Neural cell (in vitro differentiated cells): Measurements from ENCODE around the gene IGSF21. TPM values are rescaled to one million over a fixed set of nuclear protein-coding genes. Genes with fewer than 3 reads are reported as not detected.

Source experiments
- H2AFZ ChIP-seq: fragments of 200-600, 300-800 bp; sonication (generic), shearing (Covaris generic); 2 replicates; pipeline ENCODE4 v1.6.0; 2014; ENCODE audit warnings: low read depth, mild to moderate bottlenecking, antibody characterized with exemption, low read length, moderate library complexity
- H3F3A ChIP-seq: fragments of 200-600 bp; shearing (Covaris generic); 2 replicates; pipeline ENCODE4 v1.6.1; 2016; ENCODE audit warnings: mild to moderate bottlenecking, moderate library complexity, mixed read lengths, antibody characterized with exemption, low read length; ENCODE audit not compliant: insufficient read depth, poor library complexity, severe bottlenecking
- H3K27ac ChIP-seq: fragments of 200-600, 300-800 bp; sonication (generic), shearing (Covaris generic); 2 replicates; pipeline ENCODE4 v1.5.1; 2014; ENCODE audit warnings: mild to moderate bottlenecking, low read length, moderate library complexity
- H3K27me3 ChIP-seq: fragments of 300-800, 200-600 bp; sonication (generic), shearing (Covaris generic); 2 replicates; pipeline ENCODE4 v1.6.0; 2014; ENCODE audit warnings: mild to moderate bottlenecking, low read depth, low read length, moderate library complexity; ENCODE audit not compliant: insufficient read depth
- H3K36me3 ChIP-seq: fragments of 300-800, 200-600 bp; sonication (generic), shearing (Covaris generic); 2 replicates; pipeline ENCODE4 v1.5.1; 2014; ENCODE audit warnings: mild to moderate bottlenecking, antibody characterized with exemption, low read length, moderate library complexity; ENCODE audit not compliant: insufficient read depth
- H3K4me2 ChIP-seq: fragments of 300-800, 200-600 bp; sonication (generic), shearing (Covaris generic); 2 replicates; pipeline ENCODE4 v1.6.0; 2014; ENCODE audit warnings: mild to moderate bottlenecking, low read length
- H3K4me3 ChIP-seq: fragments of 300-800, 200-600 bp; sonication (generic), shearing (Covaris generic); 2 replicates; pipeline ENCODE4 v1.5.1; 2014; ENCODE audit warnings: mild to moderate bottlenecking, low read length, moderate library complexity
- H3K79me2 ChIP-seq: fragments of 200-600 bp; shearing (Covaris generic); replicated peaks from 2 replicates; pipeline ENCODE4 v1.6.0; 2014; ENCODE audit warnings: mild to moderate bottlenecking, low read length, moderate library complexity; ENCODE audit not compliant: insufficient read depth
- H3K9ac ChIP-seq: fragments of 300-800, 200-600 bp; sonication (generic), shearing (Covaris generic); 2 replicates; pipeline ENCODE4 v1.6.1; 2016; ENCODE audit warnings: mild to moderate bottlenecking, low read length, mixed read lengths
- H3K9me2 ChIP-seq: fragments of 200-600 bp; shearing (Covaris generic); 2 replicates; pipeline ENCODE4 v1.6.1; 2016; ENCODE audit warnings: mild to moderate bottlenecking, low read length, mixed read lengths; ENCODE audit not compliant: insufficient read depth
- H3K9me3 ChIP-seq: fragments of 200-600, 300-800 bp; sonication (generic), shearing (Covaris generic); 2 replicates; pipeline ENCODE4 v1.6.1; 2016; ENCODE audit warnings: mild to moderate bottlenecking, mixed run types, low read length, moderate library complexity, mixed read lengths
- H4K20me1 ChIP-seq: fragments of 200-600 bp; shearing (Covaris generic); 2 replicates; pipeline ENCODE4 v1.6.1; 2016; ENCODE audit warnings: mild to moderate bottlenecking, mixed run types; ENCODE audit not compliant: insufficient read depth
- EP300 ChIP-seq: fragments of 450-650 bp; conservative IDR thresholded peaks from 2 replicates; pipeline ENCODE4 v1.6.1; 2014; ENCODE audit warnings: antibody characterized with exemption, mild to moderate bottlenecking, moderate library complexity; ENCODE audit not compliant: poor library complexity, severe bottlenecking
- EZH2 ChIP-seq: fragments of 200-600, 300-800 bp; shearing (Covaris generic), sonication (generic); IDR thresholded peaks from 2 replicates; pipeline ENCODE4 v1.6.1; 2014; ENCODE audit warnings: antibody characterized with exemption, low read length, borderline replicate concordance, mild to moderate bottlenecking; ENCODE audit not compliant: insufficient read depth, poor library complexity, severe bottlenecking
- MXI1 ChIP-seq: fragments of 450-650 bp; conservative IDR thresholded peaks from 2 replicates; pipeline ENCODE4 v1.6.1; 2014; ENCODE audit warnings: antibody characterized with exemption, mild to moderate bottlenecking; ENCODE audit not compliant: poor library complexity, severe bottlenecking
- POLR2AphosphoS5 ChIP-seq: IDR thresholded peaks from 2 replicates; pipeline ENCODE4 v1.6.1; 2012
- RAD21 ChIP-seq: fragments of 450-650 bp; conservative IDR thresholded peaks from 2 replicates; pipeline ENCODE4 v1.6.1; 2014; ENCODE audit warnings: antibody characterized with exemption, mild to moderate bottlenecking, moderate library complexity
- SMC3 ChIP-seq: fragments of 450-650 bp; conservative IDR thresholded peaks from 2 replicates; pipeline ENCODE4 v1.6.1; 2014; ENCODE audit warnings: antibody characterized with exemption, mild to moderate bottlenecking, moderate library complexity; ENCODE audit not compliant: poor library complexity
- TAF1 ChIP-seq: IDR thresholded peaks from 2 replicates; pipeline ENCODE4 v1.6.1; 2012; ENCODE audit warnings: low read depth
- polyA plus RNA-seq: library from polyadenylated mRNA; depleted of rRNA; stranded (reverse); fragments of >200 nt; gene quantifications from 2 replicates; pipeline ENCODE4 v1.2.3, GENCODE V29; 2014
- TF ChIP-seq, protein P1 (sequence below): IDR thresholded peaks from 2 replicates; pipeline ENCODE4 v1.6.1; 2012; ENCODE audit warnings: borderline replicate concordance
- TF ChIP-seq, protein P2 (sequence below): fragments of 450-650 bp; IDR thresholded peaks from 2 replicates; pipeline ENCODE4 v1.5.1; 2014; ENCODE audit warnings: antibody characterized with exemption, mild to moderate bottlenecking, moderate library complexity; ENCODE audit not compliant: poor library complexity, severe bottlenecking

IGSF21 gene
- polyA plus RNA-seq, 1 donor from 2014 or later: 2.4 TPM

DNA sequence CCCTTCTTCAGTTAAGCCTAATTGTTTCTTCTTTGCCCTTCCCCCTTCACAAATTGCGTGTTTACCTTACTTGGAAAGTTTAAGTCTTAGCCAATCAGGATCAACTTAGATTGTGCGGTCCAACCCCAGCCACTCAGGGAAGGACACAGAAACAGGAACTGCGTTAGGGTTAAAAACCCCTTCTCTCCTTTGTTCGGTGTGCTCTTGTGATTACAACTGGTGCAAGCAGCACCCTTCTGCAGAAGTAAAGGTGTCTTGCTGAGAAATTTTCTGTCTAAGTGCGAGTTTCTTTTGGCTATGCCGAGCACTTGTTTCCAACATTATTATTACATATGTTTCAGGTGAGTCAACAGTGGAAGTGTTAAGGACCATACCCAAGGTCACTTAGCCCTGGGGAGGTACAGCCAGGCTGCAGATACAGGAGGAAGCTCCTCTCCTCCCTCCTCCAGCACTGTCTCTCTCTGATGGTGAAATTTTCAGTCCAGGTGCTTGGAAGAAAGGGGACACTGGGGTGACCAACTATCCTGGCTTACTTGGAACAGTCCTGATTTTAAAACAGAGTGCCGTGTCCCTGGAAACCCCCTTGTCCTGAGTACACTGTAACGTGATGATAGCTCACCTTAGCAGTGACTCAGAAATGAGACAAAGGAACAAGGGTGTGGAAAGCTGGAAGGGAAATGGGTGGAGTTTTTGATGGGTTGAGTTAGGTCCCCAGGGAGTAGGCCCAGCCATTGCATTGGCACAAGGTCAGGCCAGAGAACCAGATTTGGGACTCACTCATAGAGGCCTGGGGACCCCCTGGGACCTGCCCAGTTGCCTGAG lies 304.4 kb downstream of the IGSF21 start:
- Histone ChIP-seq H2AFZ (no peak overlapping the region), H3K9ac (no peak overlapping the region)
- TF ChIP-seq TAF1: no peak
- TF ChIP-seq, protein P1, sequence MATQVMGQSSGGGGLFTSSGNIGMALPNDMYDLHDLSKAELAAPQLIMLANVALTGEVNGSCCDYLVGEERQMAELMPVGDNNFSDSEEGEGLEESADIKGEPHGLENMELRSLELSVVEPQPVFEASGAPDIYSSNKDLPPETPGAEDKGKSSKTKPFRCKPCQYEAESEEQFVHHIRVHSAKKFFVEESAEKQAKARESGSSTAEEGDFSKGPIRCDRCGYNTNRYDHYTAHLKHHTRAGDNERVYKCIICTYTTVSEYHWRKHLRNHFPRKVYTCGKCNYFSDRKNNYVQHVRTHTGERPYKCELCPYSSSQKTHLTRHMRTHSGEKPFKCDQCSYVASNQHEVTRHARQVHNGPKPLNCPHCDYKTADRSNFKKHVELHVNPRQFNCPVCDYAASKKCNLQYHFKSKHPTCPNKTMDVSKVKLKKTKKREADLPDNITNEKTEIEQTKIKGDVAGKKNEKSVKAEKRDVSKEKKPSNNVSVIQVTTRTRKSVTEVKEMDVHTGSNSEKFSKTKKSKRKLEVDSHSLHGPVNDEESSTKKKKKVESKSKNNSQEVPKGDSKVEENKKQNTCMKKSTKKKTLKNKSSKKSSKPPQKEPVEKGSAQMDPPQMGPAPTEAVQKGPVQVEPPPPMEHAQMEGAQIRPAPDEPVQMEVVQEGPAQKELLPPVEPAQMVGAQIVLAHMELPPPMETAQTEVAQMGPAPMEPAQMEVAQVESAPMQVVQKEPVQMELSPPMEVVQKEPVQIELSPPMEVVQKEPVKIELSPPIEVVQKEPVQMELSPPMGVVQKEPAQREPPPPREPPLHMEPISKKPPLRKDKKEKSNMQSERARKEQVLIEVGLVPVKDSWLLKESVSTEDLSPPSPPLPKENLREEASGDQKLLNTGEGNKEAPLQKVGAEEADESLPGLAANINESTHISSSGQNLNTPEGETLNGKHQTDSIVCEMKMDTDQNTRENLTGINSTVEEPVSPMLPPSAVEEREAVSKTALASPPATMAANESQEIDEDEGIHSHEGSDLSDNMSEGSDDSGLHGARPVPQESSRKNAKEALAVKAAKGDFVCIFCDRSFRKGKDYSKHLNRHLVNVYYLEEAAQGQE: no peak
- TF ChIP-seq EP300: no peak
- no peak for TF ChIP-seq RAD21
- no peak for TF ChIP-seq SMC3
- TF ChIP-seq MXI1: no peak
- TF ChIP-seq, protein P2, sequence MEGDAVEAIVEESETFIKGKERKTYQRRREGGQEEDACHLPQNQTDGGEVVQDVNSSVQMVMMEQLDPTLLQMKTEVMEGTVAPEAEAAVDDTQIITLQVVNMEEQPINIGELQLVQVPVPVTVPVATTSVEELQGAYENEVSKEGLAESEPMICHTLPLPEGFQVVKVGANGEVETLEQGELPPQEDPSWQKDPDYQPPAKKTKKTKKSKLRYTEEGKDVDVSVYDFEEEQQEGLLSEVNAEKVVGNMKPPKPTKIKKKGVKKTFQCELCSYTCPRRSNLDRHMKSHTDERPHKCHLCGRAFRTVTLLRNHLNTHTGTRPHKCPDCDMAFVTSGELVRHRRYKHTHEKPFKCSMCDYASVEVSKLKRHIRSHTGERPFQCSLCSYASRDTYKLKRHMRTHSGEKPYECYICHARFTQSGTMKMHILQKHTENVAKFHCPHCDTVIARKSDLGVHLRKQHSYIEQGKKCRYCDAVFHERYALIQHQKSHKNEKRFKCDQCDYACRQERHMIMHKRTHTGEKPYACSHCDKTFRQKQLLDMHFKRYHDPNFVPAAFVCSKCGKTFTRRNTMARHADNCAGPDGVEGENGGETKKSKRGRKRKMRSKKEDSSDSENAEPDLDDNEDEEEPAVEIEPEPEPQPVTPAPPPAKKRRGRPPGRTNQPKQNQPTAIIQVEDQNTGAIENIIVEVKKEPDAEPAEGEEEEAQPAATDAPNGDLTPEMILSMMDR: no peak
- no peak for TF ChIP-seq EZH2
- no peak for TF ChIP-seq POLR2AphosphoS5

DNA sequence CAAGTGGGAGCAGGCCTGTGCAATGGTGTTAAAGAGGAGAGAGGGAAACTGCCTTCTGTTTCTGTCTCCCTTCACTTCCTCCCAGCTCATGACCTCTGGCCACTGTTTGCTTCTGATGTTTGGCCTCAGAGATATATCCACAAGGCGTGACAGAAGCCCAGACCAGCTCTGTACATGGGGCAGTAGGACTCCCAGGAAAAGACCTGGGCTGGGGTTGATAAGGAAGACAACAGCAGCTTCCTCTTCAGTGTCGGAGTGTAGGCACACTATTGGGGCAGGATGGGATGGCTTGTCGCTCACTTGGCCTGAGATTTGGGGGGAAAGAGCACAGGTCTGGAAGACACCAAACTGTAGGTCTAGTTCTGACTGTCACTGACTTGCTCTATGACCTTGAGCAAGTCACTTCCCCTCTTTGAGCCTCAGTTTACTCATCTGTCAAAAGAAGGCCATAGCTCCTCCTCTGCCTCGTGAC lies 305.3 kb downstream of the IGSF21 start:
- Histone ChIP-seq H3F3A (no peaks in the 10 kb centered on the region), H3K4me2 (no peak overlapping the region), H3K27ac (no peak overlapping the region), H3K9me3 (no peaks in the 10 kb centered on the region), H3K36me3 (no peaks in the 10 kb centered on the region), H3K4me3 (no peak overlapping the region), H3K9me2 (no peaks in the 10 kb centered on the region), H3K9ac (no peak overlapping the region), H4K20me1 (no peaks in the 10 kb centered on the region), H3K27me3 (no peaks in the 10 kb centered on the region), H3K79me2 (no peaks in the 10 kb centered on the region), H2AFZ (no peak overlapping the region)
- TF ChIP-seq EZH2 (no peak), POLR2AphosphoS5 (no peak), MXI1 (no peak), RAD21 (no peak), TAF1 (no peak), SMC3 (no peak), EP300 (no peak)
- TF ChIP-seq, protein P2: no peak
- TF ChIP-seq, protein P1: no peak

More for the DNA sequence above, 304.4 kb downstream of the IGSF21 start:
- Histone ChIP-seq H3K9me2 (no peaks in the 10 kb centered on the region), H3K36me3 (no peaks in the 10 kb centered on the region), H3K27me3 (no peaks in the 10 kb centered on the region), H3K9me3 (no peaks in the 10 kb centered on the region), H3K4me3 (no peak overlapping the region), H3F3A (no peaks in the 10 kb centered on the region), H4K20me1 (no peaks in the 10 kb centered on the region), H3K79me2 (no peaks in the 10 kb centered on the region), H3K4me2 (no peak overlapping the region), H3K27ac (no peak overlapping the region)
